Stimulated activated CD4-positive, alpha-beta T cell treated with anti-CD3 and anti-CD28 coated beads, TNF-alpha, amount 100 ng/mL, for 4 hours (primary cell): ENCODE data around the gene CHN1.

Experiments used
- DNase-seq, 3 experiments: peaks; one replicate each; pipeline ENCODE4 v3.0.0-alpha.2; 2020; ENCODE audit warnings: low read depth in 3 of 3

The CHN1 gene

DNA sequence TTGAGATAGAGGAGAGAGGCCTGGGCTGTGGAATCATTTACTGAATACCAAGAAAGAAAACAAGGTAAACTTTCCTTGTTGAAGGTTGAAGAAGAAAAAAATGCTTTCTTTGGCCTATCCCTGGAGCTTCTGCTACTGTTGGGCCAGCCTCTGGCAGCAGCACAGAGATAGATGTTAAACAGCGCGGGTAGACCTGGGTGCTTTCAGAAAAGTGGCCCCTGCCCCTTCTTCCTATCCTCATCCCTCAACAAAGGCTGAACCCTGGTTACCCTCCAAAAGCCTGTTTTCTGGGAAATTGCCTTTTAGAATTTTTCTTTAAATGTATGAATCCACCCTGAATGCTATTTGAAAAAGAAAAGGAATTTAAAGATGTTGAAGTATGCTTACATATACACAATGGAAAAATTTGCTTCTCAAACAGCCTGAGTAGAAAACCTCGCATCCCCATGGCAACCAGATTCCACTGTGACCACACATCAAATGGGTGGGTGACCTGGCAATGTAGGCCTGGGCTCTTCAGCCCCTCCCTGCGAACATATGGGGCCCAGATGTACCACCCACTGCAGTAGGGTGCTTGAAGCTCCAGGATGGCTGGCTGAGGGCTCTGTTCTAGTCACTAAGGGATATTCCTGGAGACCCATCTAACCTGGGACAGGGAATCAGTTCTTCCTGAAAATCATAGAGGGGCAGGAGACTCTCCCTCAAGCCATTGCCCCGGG, 217.5 kb downstream of the CHN1 start:
- DNase-seq, result no peak

DNA sequence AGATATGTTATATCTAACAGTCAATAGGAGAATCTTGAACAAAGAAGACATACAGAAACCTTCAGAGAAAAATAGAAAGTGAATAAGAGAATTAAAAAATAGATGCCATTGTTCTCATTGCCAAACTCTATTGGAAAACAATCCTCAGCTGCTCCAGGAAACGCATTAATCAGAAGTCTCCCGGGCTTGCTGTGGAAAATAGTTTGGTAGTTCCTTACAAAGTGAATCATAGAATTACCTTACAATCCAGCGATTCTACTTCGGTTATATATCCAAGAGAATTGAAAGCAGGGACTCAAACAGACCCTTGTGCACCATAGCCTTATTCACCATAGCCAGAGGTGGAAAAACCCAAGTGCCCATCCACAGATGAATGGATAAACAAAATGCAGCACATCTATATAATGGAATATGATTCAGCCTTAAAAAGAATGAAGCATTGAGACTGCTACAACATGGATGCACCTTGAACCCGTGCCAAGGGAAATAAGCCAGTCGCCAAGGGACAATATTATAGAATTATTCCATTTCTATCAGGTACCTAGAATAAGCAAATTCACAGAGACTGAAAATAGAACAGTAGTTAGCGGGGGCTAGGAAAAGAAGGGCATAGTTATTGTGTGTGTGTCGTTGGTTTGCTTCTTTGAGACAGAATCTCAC, 219.0 kb downstream of the CHN1 start:
- no peak for DNase-seq

DNA sequence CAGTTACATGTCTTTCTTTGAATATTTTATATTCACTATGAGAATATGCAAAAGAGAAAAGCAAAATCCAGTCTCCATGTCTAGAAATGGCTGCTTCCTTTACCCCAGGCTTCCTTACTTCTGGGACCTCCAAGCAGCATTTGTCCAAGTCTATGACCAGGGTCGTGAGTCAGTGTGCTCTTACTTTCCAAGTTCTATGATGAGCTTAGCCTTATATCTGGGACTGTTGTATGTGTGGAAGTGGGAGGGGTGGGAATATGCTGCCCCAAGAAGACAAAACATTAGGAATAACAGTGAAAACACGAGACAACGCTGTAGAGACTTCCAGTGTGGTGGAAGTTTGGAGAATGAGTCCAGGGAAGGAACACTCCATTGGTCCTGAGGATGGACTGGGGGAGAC, 219.7 kb downstream of the CHN1 start:
- no peak for DNase-seq

DNA sequence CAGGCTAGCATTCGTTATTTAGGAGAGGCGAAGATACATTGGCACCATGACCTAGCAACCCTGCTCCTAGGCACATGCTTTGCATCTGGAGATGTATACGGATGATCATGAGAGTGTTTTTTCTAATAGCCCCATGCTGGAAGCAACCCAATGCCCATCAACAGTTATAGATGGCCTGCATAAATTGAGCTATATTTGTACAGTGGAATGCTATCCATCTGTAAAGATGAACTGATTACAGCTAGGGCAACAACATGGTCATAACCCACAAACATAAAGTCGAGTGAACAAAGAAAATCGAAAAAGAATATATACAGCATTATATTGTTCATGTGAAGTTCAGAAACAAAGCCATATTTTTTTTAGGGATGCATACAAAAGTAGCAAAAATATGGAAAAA, 220.3 kb downstream of the CHN1 start:
- DNase-seq, result no peak

DNA sequence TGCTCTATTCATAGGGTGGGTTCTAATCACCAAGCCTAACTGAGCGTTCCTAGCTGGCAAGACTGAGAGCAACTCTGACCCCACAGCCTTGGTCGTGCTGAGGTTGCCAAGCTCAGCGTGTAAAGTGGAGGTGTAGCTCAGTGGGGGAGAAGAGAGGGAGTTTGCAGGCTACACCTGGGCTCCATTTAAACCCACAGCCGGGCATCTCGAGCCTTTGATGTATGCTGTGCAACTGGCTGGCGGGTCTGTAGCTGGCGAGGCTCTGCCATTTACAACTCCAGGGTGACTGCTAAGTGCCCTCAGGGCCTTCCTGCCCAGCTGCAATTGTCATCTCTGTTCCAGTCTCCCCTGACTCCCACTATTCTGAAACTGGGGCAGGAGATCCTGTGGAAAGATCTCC, 220.9 kb downstream of the CHN1 start:
- DNase-seq, result no peak

DNA sequence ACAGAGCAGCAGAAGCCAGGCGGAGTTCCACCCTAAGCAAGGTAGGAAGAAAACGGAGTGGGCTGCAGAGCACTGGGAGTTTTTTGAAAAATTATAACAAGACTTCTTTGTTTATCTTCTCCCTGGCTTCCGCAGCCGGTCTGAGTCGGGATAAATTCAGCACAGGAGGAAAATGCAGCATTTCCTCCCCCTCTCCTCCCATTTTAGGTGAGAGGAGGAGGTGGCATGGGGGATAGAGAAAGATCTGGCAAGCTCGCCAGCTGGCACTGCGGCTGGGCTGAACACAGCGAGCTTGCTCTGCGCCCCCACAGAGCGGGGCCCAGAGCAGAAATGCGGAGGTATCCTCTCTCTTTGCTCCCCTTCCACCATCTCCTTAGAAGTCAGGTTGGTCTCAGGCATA, 223.2 kb downstream of the CHN1 start:
- no peak for DNase-seq

DNA sequence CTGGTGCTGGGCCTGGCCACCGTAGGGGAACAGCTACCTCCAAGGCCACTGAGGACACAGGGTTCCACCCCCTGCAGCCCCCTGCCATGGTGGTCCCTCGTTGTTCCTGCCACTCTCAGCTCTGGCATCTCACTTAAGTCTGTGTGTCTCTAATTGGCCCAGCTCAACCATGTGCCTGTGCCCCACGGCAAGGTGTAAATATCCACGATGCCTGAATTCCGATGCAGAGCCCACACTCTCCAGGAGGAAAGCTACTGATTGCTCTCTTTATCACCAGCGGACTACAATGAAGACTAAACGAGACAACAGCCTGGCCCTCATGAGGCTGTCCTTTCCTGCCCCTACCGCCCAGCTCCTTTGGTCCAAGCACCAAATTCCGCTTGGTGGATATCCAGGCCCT, 223.9 kb downstream of the CHN1 start:
- no peak for DNase-seq

DNA sequence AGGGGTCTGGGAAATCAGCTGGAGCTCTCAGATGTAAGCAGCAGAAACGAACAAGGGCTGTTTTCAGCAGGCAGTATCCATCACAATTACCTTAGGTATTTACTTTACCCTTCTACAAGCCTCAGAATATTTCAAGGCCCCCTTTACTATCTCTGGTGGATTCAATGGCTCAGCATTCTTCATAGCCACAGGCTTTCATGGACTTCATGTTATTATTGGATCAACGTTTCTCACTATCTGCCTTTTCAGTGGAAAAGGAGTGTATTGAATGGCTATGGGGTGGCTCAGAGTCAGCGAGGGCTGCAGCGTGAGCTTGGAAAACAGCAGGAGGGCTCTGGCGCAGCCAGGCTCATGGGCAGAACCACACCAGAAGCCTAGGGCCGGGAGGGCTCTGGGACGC, 224.3 kb downstream of the CHN1 start:
- DNase-seq, result no peak

DNA sequence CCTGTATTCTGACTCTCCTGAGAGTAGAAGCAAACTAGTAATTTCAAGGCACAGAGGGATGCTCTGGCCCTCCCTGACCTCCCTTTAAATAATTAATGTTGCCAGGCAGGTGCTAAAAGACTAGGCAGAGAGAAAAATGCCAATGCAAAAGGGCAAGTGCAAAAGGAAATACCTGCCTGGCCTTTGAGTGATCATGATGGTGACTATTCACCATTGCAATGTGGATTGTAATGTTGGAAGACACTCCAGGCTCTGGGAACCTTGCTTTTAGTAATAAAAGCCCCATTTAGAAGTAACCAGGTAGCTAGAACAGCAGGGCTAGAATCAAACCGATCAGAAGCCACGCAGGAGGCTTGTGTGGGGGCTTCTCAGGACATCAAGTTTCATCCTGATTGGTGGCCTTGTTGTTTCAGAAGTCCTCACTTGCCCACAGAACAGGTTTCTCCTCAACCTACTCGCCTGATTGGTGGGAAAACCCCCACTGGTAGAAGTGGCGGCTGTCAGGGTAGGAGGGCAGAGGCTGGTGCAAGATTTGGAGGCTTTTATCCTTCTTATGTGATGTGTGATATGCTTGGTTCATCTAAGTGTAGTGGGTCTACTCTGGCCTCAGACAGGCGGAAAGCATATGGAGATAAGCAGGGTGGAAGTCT, 224.9 kb downstream of the CHN1 start:
- no peak for DNase-seq

DNA sequence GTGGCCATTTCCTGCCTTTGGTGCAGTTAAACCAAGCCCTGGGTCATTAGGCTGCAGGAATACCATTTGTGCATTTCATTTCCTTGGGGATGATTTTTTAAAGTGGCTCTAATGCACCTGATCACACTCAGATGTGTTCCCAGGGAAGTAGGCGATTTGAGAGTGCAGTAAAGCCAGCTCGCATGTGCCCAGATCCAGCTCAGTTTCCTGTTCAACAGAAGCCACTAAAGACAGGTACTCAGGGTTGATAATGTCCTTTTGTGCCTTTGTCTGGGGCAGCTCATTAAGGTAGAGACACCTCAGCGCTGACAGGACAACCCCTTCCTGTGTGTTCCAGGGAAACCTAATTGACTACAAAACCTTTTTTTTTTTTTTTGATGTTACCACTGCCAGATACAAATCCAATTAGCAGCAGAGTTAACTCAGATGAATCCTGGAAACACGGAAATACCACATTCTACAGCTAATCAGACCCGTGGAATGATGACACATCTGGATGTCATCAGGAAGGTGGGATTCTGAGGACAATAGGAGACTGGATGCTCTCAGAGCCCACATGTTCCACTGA, 225.7 kb downstream of the CHN1 start:
- DNase-seq, result no peak

DNA sequence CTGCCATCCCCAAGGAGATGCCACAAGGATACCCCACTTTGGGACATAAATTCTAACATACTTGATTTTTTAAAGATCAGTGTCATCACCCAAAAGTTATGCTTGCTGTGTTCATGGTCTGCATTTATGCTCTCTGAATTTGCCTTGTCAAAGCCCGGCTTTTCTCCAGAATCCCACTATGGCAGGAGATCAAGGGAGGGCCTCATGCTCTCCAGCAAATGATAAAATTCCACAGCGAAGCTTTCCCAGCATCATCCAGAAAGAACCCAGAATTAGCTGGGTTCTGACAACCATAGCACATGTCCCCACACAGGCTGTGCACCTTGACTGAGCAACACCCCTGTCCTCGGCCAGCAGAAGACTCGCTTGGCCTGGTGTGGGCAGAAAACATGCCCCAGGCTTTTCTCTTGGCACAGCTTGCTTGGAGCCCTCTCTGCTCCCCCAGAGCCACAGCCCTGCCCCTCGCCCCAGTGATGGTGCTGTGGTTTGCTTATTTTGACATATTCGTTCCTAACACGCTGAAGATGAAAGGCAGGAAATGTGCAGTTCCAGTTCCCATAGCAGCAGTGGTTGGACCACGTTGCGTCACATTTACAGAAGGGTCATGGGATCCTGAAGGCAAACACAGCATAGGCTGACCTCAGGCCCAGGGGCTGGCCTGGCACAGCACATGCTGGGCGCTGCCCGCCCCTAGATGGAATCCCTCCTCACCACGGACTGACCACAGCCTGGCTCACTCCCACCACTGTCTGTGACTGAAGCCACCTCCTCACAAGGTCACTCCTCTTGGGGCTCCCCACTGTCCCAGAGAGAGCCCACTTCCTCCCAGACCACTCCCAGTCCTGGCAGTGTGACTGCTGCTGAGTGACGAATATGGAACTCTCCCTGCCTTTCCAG, 226.8 kb downstream of the CHN1 start:
- DNase-seq, result peak in 1 of 3 experiments; percentile 32

DNA sequence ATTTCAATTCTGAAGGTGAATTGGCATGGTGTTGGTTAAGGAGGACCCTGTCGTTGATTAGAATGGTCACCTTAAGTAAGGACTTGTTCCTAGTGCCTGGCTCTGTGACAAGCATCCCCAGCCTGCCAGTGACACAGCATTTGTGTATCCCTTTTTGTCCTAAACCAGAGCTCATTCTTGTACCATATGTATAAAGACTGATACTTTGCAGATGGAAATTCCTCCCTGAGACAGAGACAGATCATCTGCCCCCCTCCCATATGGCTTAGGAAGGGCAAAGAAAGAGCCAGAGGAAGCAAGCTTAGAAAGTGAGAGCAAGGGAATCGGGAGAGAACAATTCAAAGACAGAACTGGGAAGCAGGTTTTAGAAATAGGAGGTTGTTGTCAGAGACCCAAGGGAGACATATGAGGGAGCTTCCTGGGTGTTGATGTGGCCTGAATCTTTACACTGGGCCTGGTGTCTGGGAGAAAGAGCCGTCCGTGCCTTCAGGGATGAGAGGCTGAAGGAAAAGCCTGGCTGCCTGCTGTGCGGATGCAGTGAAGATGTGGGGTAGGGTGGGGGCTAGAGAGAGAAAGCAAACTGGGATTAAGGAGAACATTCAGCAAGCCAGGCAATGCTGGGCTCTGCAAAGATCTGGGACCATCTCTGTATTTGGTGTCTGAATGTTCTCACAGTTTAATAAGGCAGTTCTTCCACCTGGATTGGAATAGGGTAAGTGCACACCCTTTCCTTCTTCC, 227.7 kb downstream of the CHN1 start:
- DNase-seq, result no peak

DNA sequence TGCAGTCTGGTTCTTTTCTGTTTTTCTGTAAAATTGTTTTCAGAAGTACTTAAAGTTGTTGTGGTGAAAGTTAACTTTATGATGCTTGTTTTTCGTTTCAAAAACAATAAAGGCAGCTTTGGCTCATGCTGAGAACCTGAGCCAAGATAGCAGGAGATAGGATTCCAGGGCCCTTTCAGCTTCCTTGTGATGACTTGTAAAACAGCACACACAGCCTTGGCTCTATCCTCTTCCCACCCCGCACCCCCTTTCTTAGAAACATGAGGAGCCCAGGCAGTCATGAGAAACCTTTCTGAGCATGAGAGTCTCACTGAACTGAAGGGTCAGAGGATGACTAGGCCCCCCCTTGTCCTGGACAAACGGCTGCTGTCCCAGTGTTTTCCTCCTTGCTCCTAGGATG, 228.5 kb downstream of the CHN1 start:
- DNase-seq, result no peak

DNA sequence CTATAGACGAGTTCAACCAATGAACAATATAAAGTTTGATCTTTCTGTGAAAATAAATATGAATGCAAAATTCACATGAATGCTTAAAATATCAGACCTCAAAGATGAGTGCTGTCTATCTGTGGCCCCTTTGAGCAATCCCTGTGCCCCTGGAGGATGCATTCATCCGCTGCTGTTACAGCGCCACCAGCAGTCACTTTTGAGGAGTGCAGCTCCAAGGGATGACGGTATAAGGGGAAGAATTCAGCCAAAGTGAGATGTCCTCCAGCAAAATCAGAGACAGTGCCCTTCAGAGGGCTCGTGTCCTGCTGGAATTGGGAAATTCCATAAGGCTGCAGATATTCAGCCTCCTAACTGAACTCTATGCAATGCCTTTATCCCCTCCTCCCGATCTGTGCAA, 229.0 kb downstream of the CHN1 start:
- no peak for DNase-seq

DNA sequence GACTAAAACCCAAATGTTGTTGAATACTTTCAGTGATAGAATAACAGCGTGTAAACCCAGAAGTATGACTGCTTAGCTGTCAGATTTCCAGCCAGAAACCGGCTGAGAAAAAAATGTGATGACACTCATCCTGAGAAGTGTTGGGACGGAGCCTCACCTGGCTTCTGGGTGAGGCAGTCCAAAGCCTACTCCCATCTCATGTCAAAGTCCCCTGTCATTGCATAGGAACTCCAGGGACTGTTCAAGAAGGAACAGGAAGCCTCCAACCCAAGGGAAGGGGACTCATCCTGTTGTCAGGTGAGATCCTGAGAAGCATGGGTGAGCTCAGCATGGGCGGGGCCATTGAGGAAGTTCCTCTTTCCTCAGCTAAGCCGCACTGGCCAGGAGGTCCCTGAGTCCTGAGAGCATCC, 229.6 kb downstream of the CHN1 start:
- no peak for DNase-seq

DNA sequence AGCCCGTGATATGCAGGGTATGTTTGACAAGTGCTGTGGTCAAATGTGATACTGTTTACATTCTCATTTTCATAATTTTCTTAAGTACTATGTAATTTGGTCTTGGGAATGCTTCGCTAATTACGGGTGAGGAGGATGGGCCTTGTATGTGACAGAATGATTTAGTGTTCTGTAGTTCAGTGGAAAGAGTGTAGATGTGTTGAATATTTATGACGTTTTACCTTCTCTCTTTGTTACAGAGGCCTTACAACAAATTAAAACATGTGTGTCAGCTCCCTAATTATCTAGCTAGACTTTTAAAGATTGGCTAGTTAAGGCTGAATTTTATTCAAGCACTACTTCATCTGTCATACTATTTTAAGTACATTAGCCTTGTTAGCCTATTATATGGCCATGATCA, 230.3 kb downstream of the CHN1 start:
- no peak for DNase-seq

DNA sequence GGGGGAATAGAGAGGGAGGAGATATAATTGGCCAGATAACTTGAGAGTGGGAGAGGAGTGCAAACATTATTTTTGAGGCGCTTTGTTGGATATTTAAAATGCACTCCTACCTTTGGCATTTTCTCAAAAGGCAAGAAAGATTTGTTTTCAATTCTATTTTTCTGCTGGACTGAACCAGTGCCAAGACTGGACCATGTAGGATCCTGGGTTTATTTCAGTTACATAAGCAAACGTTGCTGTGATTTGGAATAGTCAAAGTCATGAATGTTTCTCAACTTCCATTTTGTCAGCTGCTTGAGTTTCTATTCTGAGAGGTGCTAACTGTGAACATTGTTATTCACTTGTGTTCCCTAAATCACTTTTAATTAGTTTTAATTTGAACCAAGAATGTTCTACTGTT, 232.0 kb downstream of the CHN1 start:
- no peak for DNase-seq

DNA sequence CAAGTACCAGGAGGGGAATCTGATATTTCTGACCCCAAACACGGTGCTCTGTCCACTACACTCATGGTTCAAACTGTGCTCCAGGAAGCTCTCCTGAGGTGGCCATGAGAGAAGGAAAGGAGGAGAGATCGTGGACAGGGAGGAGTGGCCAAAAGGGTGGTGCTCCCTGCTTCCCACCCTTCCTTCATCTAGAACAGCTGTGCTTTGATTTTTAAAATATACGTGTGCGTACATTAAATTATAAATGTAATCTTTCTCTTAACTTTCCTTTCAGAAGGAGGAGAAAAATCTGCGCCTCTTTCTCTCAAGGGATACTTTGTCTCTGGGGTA, 232.7 kb downstream of the CHN1 start:
- DNase-seq, result no peak

DNA sequence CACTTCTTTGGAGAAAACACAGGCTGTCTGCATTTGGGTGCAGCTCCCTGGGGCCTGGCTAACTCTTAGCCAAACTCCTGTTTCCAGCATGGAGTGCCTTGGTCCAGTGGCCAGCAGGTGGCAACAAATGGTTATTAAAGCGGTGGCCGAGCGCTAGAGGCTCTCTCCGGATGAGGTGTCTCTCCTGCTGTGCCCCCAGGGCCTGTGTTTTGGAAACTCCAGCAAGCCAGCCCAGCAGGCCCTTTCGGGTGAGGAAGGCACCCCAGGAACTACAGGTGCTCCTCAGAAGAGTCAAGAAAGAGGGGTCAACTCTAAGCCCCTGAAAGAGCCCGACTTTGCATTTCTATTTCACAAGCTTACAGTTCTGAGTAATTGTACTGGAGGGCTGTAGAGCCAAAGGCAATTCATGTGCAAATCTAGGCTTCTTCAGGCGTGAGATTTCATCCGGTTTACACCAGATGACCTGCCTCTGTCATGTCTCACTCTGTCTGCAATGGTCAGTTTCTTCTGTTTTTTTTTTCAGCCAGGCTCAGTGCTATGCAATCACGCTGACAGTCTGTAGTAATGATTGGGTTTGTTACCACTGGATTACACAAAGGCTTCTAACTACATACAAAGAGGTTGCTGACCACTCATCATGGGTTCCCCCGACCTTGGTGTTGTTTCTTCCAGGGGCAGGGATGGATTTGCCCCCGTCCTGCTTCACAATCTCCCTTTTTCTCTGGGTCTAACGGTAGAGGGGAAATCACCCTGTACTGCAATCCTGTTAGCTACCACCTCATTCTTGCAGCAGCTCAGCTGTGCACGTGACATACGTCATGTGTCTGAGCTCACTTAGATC, 233.3 kb downstream of the CHN1 start:
- DNase-seq, result no peak

DNA sequence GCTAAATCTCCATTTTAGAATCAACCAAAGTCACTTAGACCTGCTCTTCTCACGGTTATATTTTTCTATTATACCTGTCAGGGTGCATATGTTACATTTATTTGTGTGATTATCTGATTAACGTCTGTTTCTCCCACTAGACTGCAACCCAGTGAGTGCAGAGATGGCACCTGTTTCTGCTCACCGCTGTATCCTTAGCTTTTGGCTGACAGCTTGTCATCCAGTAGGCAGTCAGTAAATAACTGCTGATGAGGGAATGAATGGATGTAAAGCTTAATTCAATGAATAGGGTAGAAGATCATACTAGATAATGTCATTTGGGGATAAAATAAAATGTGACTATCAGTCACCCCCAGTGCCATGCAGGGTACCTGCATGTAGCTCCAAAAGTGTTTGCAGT, 234.0 kb downstream of the CHN1 start:
- DNase-seq, result no peak
